GM15510 (cell line): ENCODE data around the gene SLC16A2.

ENCODE experiments used
- POLR2A ChIP-seq: IDR thresholded peaks from 3 replicates; pipeline ENCODE4 v1.6.1; 2011; ENCODE audit warnings: borderline replicate concordance; ENCODE audit not compliant: insufficient read length; ENCODE audit errors: extremely low read depth

Gene SLC16A2

DNA sequence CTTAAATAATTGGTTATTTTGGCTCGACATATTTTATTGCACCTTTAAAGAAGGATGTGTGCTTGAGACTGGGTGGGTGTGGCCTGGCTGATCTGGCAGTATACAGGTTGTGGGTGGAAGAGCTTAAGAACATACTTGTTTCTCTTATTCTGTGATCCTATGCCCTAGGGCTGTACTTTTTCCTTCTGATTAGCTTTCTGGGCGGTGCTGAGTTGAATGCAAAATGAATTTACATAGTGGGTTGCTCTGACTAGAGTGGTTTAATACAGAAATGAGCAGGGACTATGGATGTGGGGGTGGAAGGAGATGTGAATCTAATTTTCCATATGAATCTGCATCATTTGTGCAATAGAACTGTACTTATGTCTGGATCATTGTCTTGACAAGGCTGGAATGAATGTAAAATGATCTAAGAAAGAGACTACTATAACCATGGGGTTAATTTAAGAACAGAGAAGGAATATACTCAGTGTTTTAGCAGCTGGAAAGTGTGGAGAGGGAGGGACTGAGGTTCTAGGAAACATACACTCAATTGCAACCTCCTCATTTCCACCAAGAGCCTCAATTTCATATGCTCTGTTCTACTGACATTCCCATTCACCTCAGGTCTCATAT lies 119.4 kb downstream of the SLC16A2 start:
- TF ChIP-seq POLR2A = no peak

DNA sequence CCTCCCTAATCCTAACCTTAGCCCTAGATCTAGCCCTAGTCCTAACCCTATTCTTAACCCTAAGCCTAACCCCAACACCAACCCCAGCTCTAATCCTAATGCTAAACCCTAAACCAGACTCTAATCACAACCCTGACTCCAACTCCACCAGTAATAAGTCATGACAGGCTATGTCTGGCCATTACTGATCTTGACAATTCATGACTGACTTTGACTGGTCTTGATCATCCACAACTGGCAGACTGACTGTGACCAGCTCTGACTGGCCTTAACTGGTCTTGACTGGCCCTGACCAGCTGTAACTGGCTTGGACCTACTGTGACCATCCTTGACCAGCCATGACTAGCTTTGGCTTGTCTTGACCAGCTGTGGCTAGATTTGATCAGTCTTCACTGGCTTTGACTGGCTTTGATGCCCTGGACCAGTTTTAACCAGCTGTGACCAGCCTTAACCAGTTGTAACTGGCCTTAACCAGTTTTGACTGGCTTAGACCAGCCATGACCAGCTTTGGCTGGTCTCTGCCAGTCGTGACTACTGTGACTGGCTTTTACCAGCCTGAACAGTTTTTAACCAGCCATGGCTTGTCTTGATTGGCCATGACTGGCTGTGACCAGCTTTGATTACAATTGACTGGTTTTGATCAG lies 124.7 kb downstream of the SLC16A2 start:
- TF ChIP-seq POLR2A = no peak

DNA sequence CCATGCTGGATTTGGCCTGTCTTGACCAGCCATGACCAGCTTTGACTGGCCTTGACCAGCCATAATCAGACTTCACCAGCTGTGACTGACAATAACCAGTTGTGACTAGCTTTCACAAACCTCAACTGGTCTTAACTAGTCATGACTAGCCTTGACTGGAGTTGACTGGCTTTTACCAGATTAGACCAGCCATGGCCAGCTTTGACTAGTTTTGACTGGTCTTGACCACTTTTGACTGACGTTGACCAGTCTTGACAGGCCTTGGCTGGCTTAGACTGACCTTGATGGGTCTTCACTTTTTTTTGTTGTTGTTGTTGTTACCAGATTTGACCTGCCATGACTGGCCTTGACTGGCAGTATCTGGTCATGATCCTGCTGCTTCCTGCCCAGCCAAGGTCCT lies 125.7 kb downstream of the SLC16A2 start:
- no peak for TF ChIP-seq POLR2A

DNA sequence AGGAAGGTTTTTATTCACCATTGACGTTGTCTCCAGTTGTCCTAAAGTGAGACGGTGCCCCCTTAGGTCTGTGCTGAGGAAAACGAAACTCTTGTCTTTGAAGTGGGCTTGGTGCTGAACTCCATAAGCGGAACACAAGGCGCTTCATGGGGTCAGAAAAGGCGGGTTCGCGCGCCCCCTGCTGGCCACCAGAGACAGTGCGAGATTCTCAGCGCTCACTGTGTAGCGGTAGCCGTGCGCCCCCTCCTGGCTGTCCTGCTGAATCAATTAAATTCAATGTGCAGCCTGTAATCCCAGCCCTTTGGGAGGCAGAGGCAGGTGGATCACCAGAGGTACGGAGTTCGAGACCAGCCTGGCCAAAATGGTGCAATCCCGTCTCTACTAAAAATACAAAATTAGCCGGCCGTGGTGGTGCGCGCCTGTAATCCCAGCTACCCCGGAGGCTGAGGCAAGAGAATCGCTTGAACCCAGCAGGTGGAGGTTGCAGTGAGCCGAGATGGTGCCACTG lies 129.1 kb downstream of the SLC16A2 start:
- no peak for TF ChIP-seq POLR2A

DNA sequence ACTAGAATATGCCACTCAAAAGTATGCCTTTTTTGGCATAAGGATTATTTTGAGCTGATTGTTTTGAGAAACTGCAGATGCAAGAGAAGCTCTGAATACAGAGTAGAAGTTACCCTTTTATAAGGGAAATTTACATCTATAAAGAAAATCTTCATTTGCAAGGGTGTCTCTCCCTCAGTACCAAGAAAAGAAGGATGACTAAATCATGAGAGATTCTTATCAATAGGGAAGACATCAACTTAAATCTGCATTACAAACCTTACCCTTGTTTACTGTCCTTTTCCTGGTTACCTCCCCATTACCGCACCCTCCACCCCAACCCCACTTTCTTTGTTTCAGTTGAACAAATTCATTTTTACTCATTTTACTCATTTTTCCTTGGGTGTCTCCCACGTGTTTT lies 130.6 kb downstream of the SLC16A2 start:
- TF ChIP-seq POLR2A = no peak

DNA sequence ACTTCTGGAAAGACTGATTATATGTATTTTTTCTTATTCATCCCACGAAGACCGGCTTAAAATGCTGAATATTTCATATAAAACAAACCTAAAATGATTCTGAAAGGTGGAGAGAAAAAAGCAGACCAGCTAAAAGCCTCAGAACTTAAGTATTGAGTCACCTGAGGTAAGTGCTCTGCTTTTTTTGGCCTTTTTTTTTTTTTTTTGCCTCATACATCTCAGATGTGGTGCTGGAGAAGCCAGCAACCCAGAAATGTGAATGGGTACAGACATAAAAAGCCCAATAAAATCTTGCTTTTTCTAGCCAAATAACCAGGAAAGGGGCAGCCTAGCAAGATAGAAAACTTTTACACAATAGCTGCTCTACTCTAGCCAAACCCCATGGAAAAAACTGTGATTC lies 136.1 kb downstream of the SLC16A2 start:
- TF ChIP-seq POLR2A = no peak

DNA sequence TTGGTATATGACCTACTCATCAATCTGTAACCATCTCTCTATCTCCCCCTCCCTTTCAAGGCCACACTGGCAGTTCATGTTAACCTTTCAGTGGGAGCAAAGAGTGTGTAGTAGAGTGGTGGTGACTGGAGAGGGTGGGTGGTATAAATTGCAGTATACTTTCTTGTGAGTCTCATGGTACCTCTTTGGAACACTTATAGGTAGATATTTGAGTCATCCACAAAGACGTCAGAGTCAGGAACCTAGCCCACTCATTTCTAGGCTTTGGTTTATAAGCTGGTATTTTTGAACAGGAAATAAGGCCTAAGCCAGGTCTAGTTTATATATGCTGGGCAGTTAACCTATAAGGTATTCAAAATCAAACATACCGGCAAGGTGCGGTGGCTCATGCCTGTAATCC lies 156.8 kb downstream of the SLC16A2 start:
- no peak for TF ChIP-seq POLR2A

DNA sequence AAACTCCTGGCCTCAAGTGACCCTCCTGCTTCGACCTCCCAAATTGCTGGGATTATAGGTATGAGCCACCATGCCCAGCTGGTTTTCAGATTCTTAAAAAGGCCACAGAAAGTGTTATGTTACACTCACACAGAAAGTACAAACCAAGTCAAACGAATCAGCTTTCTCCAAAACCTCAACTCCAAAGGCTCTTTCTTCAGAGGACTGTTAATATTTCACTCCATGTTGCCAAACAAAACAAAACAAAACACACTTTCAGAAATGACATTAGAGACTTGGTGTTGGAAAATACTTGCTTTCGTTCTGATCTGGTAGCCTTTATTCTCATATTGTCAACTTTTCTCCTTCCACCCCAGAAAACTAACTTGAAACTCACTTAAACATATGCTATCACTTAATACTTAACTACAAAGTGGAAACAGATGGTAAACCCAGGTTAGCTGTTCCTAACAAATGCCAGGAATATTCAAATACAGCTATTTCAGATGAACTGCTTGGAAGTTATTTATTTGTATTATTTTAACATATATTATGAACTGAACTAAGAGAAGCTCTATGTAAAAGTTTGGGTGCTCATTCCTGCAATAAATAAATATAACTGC lies 158.4 kb downstream of the SLC16A2 start:
- no peak for TF ChIP-seq POLR2A
